ENCODE measurements around the gene GIMAP2. TPM values are rescaled to one million over a fixed set of nuclear protein-coding genes. Genes with fewer than 3 reads are reported as not detected.

GIMAP2 gene
- total and polyA plus RNA-seq, 9 of the 15 experiments (the other 6 are each of a cell fraction or from before 2014, with no cell fraction given): 0.37 to 1.8 (median 1.2) TPM

- TF ChIP-seq REST (IDR thresholded peaks at IDR 0.05; ENCODE audit: borderline replicate concordance) (no peak), REST (CRISPR knock-in tag; IDR thresholded peaks at IDR 0.05; ENCODE audit: low read depth) (0 out of 2 replicates have a peak, but pooled peaks have one; percentile 31), SIN3A (IDR thresholded peaks at IDR 0.05; ENCODE audit: borderline replicate concordance in 2 of 2, control insufficient read depth in 1 of 2, low read depth in 2 of 2, low read length in 2 of 2) (no peak), TRIM24 (IDR thresholded peaks at IDR 0.05) (no peak)
These were observed 52.0 kb downstream of the GIMAP2 start, which contains the start of gene GIMAP5 (continued) for GRCh38 chr7:150737265-150738055.

Measured in K562 (cell line).